Measurements from ENCODE around the gene EP400.
"Not testable (repeated sequence)": the region's sequence is repeated elsewhere in the genome, so short reads cannot be mapped to it uniquely, and the experiment has no call there.

Gene EP400

DNA sequence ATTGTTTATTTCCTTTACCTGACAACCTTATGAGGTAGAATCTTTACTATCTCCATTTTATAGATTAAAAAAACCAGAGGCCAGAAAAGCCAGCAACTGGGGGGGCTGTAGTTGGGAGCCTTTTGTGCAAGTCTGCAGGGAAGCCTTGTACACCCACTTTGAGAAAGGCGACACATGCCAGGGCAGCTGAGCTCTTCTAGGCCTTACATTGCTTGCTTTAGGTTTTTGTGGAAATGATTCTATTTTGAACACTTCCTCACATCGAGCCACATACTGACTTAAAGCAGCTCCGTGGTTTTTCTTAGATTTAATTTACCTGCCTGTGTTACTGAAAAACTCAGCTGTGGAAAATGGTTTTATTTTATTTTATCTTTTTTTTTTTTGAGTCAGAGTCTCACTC, 34.6 kb downstream of the EP400 start:
- DNase-seq (ENCODE audit: low read depth in 2 of 3, low spot score in 2 of 3) = no peak

DNA sequence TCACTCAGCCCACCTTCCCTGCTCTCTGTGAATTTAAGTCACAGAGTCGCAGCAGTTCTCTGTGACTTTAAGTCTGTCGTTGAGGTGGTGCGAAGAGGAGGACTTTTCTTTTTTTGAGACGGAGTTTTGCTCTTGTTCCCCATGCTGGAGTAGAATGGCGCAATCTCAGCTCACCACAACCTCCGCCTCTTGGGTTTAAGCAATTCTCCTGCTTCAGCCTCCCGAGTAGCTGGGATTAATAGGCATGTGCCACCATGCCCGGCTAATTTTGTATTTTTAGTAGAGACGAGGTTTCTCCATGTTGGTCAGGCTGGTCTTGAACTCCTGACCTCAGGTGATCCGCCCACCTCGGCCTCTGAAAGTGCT, 35.8 kb downstream of the EP400 start:
- not testable (repeated sequence) for DNase-seq (ENCODE audit: low read depth in 2 of 3, low spot score in 2 of 3)

DNA sequence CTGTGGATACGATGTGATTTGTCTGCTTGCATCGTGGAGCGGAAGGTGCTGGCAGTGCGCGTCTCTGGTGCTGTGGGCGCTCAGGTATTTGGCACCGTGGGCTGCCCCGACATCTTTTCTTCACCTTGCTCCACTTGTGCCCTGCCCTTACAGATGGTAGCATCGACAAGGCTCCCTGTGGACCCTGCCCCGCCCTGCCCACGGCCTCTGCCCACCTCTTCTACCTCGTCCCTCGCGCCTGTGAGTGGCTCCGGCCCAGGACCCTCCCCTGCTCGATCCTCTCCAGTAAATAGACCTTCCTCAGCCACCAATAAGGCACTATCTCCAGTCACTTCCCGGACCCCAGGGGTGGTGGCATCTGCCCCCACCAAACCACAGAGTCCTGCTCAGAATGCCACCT, 36.6 kb downstream of the EP400 start:
- no peak for DNase-seq (ENCODE audit: low read depth in 2 of 3, low spot score in 2 of 3)

DNA sequence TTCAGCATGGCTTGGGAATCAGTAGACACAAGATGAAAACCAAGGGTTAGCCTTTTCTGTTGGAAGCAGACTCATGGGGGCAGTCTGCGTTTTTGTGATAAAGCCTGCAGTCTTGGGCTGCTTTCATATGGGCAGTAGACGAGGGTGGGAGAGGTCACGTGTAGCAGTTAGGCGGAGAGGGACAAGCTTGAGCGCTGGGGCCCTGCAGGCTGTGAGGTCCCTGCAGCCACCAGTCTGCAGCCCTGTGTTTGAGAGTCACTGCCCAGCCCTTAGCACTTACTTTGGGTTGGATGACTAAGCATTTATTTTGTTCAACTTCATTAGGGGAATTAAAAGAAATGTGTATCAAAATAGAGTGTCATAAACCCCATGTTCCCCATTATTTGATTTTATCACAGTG, 37.2 kb downstream of the EP400 start:
- DNase-seq (ENCODE audit: low read depth in 2 of 3, low spot score in 2 of 3) = no peak

DNA sequence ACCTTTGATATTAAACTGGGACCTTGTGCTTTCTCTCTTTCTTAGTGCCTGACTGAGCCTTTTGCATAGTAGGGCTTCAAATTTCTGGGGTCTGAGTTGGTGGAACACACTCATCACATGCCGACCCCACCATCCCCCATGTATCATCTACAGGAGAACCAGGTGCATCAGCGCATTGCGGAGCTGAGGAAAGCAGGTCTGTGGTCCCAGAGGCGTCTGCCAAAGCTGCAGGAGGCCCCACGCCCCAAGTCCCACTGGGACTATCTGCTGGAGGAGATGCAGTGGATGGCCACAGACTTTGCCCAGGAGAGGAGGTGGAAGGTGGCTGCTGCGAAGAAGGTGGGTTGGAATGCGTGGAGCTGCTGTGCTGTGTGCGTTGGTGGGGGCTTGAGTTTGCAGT, 37.8 kb downstream of the EP400 start:
- DNase-seq (ENCODE audit: low read depth in 2 of 3, low spot score in 2 of 3) = no peak

DNA sequence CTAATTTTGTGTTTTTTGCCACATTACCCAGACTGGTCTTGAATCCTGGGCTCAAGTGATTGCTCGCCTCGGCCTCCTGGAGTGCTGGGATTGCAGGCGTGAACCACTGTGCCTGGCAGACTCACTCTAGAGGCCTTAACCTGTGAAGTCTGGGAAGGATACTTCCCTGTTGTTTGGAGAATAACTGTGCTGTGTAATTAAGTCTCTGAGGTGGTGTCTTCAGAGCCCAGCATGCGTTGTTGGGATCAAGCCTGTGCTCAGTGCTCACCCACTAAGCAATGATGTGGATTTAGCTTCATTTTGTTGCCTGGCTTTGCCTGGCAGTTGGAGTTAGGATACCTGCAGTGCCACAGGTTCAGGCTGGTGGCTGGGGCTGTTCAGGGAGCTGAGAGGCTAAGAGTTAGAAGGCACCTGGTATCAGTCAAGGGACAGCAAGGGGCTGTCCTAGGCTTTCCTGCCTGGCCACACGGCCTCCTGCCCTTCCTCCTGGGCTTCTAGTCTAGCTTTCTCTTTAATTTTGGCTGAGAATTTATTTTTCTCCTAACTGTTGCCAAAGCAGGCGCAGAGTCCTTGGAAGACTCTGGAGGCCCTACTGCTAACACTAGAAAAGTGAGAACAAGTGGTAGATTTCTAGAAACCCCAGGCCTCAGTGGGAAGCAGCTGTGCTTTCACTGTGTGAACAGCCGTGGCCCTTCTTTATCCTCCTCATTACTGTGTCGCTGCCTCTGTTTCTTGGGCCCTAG, 38.5 kb downstream of the EP400 start:
- no peak for DNase-seq (ENCODE audit: low read depth in 2 of 3, low spot score in 2 of 3)

DNA sequence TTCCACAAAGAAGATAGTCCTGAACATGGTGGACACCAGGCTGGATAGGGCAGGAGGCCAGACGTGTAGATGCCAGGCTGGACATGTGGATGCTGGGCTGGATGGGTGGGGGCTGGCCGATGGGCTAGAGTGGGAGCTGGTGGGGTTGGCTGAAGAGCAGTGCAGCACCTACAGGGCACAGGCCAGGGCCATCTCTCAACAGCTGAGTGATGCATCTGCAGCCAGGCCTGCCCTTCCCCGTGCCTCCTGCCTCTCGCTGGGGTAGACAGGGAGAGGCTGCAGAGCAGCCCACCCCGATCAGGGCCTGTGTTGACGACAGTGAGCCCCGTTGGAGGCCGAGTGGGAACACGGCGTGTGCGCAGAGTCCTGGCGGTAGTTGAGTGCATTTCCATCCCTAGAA, 39.3 kb downstream of the EP400 start:
- DNase-seq (ENCODE audit: low read depth in 2 of 3, low spot score in 2 of 3) = no peak

DNA sequence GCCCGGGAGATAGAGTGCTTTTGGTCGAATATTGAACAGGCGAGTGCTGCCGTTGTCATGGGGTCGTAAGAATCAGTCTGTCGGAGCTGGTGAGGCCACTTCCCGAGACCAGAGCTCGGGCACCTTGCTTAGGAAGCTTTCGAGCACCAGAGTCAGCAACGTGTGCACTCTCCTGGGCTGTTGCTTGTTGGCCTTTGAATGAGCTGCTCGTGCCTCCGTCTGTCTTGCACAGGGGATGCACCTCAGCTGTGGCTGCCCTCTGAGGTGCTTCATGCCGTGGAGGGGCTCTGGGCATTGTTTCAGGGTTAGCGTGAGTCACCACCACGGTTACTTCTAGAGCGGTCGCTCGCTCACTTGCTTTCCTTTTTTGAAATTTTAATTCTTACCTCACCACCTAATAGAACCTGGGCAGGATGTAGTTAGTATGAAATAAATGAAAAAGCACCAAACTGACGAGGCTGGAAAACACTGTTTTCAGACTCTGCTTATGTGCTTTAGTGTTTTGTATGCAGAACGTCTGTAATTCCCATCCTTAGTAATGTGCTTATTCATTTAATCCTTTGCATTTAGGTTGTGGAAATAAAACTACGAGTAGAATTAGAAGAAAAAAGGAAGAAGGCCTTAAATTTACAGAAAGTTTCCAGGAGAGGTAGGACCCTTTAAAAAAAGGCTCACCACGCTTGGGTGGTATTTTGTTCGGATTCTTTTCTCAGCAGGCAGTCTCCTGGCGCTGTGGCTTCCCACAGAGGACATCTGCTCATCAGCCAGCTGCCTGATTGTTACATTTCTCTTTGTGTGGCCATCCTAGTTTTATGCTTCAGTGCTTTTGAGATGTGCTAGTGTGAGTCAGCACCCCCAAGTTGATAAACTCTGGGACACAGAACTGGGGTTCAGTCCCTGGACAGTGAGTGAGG, 40.6 kb downstream of the EP400 start:
- DNase-seq (ENCODE audit: low read depth in 2 of 3, low spot score in 2 of 3) = no peak

DNA sequence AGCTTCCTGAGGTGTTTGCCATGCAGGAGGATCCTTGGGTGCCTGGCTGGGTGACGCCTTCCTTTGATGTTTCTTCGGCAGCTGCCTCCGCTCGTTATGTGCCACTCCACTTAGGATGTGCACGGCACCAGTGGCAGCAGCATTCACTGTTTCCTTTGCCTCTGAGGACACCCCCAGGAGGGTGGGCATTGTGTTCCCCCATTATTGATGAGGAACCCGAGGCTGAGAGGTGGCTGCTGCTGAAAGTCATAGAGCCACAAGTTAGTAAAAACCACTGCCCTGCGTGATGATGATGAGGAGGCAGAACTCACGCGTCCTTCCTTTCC, 41.2 kb downstream of the EP400 start:
- no peak for DNase-seq (ENCODE audit: low read depth in 2 of 3, low spot score in 2 of 3)

DNA sequence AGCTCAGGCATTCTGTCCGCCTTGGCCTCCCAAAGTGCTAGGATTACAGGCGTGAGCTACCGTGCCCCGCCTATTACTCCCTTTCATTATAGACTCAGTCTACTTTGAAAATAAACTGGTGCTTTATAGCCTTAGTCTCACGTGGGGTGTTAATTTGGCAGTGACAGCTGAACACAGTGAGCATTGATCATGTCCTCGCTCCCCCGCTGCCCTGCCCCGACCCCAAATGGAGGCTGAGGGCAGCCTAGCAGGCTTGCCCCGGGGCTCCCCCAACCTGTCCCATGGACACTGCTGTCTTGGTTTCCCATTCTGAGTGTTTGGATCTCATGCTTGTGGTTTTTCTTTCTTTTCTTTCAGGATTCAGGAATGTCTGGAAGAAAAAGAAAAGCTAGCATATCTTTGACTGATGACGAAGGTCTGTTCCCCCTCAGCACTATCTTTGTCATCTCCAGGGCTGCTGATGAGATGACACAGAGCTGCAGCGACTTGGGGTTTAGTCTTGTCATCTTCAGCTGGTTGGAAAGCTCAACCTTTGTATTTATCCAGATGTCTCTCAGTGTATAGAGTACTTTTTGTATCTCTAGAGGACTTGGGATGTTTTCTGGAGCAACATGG, 42.2 kb downstream of the EP400 start:
- no peak for DNase-seq (ENCODE audit: low read depth in 2 of 3, low spot score in 2 of 3)

DNA sequence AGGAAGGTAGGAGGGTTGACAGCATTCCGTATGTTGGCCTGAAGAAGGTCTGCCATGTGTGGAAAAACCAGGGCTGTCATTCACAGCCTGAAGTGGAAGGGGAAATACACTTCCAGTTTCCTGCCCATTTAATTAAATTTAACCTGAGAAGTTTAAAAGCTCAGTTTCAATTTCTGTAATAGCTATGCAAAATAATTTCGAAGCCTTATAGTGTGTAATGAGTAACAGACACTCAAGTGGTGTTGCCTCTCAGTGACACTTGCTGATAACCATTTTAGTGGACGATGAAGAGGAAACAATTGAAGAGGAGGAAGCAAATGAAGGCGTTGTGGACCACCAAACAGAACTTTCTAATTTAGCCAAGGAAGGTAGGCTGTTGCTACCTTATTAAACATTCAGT, 44.8 kb downstream of the EP400 start:
- no peak for DNase-seq (ENCODE audit: low read depth in 2 of 3, low spot score in 2 of 3)

DNA sequence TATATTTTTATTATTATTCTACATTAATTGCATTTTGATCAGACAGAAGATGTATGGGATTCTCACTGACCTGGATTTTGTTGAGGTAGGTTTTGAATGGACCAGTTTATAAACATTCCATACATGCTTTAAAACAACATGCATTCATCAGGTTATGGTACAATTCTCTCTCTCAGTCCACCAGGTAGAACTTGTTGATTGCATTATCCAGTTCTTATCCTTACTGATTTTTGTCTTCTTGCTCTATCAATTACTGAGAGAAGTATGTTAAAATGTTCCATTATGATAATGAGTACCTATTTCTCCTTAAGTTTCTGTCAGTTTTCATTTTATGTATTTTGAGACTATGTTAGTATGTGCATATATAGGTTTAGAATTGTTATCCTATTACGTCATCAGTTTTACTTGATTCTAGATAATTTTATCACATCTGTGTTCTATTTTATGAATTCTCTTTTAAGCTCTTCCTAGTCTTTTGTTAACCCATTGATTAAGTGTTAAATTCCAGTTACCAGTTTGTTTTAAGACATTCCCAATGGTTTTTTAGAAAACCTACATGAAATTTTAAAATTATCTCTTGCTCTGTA, 50.6 kb downstream of the EP400 start:
- DNase-seq (ENCODE audit: low read depth in 2 of 3, low spot score in 2 of 3) = no peak

DNA sequence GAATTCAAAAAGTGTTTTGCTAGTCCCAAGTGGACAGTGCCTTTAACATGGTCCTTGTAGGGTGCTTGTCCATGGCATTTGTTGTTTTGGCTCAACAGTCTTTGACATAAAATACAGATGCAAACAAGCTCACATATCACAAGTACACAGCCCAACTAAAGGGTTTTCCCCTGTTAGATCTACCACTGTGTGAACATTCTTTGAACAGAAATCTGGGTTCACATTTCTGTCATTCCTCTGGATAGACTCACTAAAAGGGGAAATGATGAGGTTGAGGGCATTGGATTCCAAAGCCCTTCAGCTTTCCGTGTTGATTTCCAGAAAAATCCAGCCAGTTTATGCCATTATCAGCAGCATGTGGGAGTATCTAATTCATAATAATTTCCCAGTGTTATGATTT, 54.1 kb downstream of the EP400 start:
- no peak for DNase-seq (ENCODE audit: low read depth in 2 of 3, low spot score in 2 of 3)

DNA sequence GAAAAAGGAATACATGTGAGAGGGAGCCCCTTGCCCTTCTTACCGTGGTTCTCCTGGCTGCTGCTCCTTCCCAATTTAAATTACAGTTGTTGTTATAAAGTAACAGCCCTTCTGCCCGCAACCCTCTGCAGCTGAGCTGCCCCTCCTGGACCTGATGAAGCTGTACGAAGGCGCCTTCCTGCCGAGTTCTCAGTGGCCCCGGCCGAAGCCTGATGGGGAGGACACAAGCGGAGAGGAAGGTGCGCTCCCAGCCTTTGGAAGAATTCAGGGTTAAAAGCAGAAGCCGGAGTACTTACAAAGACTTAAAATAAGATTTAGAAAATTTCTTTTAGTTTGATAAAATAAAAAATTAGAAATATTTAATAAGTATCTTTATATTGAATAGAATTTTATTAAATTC, 55.2 kb downstream of the EP400 start:
- DNase-seq (ENCODE audit: low read depth in 2 of 3, low spot score in 2 of 3) = no peak

DNA sequence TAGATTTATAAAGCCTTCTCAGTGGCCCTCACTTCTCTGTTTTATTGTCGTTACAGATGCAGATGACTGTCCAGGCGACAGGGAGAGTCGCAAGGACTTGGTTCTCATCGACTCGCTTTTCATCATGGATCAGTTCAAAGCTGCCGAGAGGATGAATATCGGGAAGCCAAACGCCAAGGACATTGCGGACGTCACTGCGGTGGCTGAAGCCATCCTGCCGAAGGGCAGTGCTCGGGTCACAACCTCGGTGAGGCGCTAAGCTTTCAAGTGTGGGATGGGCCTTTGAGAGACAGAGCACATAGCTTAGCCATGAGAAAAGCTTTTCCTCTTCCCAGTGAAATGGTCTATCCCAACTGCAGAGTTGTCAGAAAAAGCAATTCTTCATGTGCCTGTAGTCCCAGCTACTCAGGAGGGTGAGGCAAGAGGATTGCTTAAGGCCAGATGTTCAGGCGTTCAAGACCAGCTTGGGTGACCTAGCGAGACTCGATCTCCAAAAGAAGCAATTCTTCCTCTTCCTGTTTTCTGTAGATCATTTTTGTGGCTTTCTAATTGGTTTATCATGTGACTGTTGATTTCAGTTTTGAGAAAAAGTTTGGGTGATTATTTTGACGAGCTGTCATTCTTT, 56.4 kb downstream of the EP400 start:
- DNase-seq (ENCODE audit: low read depth in 2 of 3, low spot score in 2 of 3) = no peak

DNA sequence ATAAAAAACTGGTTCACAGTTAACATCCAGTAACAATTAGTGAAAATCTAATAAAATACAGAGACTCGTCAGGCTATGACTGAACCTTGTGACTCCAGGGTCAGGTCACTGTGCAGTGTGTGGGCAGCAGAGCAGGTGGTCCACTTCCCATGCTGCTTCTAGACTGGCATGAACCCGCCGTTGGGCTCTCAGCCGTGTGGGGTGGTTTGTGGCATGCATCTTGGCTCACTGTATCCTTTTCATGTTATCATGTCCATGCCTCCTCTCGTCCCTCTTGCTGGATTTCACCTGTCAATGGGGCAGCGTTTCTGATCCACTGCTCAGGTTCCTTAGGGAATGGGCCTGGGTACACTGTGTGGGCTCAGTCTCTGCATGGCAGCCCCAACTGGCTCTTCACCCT, 57.3 kb downstream of the EP400 start:
- no peak for DNase-seq (ENCODE audit: low read depth in 2 of 3, low spot score in 2 of 3)

DNA sequence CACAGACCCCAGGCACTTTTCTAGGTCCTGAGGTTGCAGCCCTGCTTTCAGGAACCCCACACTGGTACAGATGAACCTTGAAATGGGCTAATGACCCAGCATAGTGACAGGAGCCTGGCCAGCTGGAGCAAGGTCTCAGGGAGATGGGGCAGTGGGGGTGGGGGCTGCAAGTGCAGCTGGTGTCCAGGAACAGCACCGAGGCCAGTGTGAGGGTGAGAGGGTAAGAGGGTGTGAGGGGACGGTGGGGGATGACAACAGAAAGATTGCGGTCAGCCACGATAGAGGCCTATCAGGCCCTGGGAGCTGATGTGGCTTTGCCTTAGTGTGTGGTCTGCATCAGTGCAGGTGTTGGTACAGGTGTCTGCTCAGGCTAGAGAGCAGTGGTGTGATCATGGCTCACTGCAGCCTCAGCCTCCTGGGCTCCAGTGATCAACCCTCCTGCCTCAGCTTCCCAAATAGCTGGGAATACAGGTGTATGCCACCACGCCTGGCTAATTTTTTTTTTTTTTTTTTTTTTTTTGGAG, 59.7 kb downstream of the EP400 start:
- DNase-seq (ENCODE audit: low read depth in 2 of 3, low spot score in 2 of 3) = no peak

DNA sequence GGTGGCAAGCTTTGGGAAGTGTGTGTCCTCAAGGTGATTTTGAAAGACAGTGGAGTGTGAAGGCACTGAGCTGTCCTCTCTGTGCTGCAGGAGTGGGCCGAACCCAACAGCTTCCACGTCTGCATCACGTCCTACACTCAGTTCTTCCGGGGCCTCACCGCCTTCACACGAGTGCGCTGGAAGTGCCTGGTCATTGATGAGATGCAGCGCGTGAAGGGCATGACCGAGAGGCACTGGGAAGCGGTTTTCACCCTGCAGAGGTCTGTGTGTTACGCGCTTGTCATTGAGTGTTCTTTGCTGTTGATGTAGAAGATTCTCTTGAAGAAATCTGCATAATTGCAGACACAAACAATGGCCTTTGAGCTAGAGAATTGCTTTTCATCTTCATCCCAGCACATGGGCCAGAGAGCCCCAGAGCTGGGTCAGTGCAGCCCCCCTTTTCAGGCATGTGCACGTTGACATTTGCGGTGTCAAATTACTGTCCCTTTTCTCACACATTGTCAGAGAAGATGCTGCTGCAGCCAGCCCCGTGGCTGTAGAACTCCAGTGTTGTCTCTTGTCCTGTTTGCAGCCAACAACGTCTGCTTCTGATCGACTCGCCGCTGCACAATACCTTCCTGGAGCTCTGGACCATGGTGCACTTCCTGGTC, 63.3 kb downstream of the EP400 start:
- no peak for DNase-seq (ENCODE audit: low read depth in 2 of 3, low spot score in 2 of 3)

DNA sequence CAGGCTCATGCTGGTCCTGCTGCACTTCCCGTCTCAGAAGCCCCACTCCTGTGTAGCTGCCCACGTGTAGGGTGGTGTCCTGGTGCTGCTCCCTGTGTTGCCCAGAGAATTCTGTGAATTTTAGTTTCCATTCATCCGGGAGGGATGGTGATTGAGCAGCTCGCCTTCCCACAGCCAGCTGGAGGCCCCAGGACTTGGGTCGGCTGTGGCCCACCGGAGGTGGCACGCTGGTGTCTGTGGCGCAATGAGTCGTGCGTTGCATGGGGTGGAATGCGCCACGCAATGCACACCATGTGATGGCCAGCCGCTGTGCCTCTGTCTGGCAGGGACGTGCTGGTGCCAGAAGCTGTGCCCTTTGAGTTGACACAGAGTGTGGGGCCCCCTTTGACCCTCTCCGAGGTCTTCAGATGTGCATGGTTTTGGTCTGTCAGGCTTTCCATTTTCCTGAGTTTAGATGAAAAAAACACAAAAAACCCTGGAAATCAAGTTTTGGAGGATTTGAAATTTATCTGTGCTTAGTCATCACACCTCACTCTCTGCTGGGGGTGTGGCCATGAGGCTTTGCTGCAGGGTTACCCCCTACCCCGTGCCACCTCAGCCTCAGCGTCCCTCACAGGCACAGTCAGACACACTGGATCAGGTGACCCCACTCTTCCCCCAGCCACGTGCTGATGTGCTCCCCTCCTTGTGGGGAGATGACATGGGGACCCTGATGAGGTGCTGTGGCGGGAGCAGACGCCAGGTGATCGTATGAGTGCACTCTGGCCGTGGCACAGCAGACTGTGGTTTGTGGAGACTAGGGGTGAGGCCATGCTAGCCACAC, 64.6 kb downstream of the EP400 start:
- no peak for DNase-seq (ENCODE audit: low read depth in 2 of 3, low spot score in 2 of 3)

DNA sequence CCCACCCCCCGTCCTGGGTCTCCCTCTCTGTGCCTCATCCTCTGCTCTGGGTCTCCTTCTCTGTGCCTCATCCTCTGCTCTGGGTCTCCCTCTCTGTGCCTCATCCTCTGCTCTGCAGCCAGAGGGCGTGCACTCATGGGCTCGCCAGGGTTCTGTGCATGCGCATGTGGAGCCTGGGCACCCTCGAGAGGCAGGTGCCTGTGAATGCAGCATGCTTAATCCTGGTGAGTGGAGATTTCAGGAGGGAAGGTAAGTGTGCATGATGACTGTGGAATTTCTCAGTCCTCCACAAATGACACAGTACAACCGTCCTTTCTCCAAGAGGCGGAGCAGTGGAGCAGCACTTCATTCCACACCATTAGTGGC, 65.2 kb downstream of the EP400 start:
- DNase-seq (ENCODE audit: low read depth in 2 of 3, low spot score in 2 of 3) = no peak
